Adrenal gland (tissue), 5 donors: Measurements from ENCODE around the gene OR6B2.

Experiments used
- CTCF ChIP-seq, 6 experiments: fragments of 450-650 bp in 4 of 6; fragments of 200-600 bp in 2 of 6; sonication (generic) in 1 of 6; IDR thresholded peaks; 1 replicate in 5 of 6; 2 replicates in 1 of 6; pipeline versions ENCODE4 v1.5.1 to v1.8.0; 2016 to 2021; ENCODE audit warnings: antibody characterized with exemption in 6 of 6, mild to moderate bottlenecking in 2 of 6, moderate library complexity in 1 of 6
- POLR2A ChIP-seq, 2 donors: fragments of 450-650 bp; IDR thresholded peaks; one replicate each; pipeline ENCODE4 v1.6.1; 2017; ENCODE audit warnings: antibody characterized with exemption in 2 of 2, mild to moderate bottlenecking in 2 of 2, moderate library complexity in 1 of 2
- donor health status: DM: no; HTN: no; CAD: no.

- no peak for TF ChIP-seq CTCF (IDR thresholded peaks at IDR 0.05)
- no peak for TF ChIP-seq POLR2A (IDR thresholded peaks at IDR 0.05)
These were observed 44.9 kb downstream of the OR6B2 start for GRCh38 chr2:239985356-239985755.
